GM12872 (cell line): ENCODE results near the gene IL31RA.

Experiments
- TF ChIP-seq, protein P1 (sequence below): IDR thresholded peaks from 3 replicates; pipeline ENCODE4 v1.5.1; 2011; ENCODE audit warnings: low read depth, mild to moderate bottlenecking, low read length, moderate library complexity; ENCODE audit not compliant: insufficient read depth

IL31RA gene

DNA sequence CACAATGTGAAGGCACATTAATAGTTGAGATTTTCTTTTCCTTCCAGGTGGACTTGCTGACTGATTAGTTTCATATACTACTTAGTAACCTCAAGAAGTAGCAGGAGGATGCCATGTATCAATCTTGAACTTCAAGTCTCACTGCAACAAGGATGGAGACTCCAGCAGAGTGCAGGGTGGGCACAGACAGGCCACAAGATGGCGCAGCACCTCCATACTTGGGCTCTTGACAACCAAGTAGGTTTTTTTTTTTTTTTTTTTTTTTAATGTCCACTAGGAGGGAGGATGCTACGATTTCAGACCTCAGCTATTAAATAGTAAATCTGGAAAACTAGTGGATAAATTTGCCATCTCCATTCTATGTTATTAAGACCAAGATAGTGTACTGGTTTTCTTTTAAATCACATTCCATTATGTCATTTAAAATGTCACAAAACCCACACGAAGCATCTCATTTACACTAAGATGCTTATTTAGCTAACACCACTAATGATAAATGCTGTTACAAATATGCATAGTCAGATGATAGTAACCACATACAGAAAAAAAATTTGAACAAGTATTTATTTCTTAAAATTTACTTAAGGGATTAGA is 85.0 kb downstream of the IL31RA start:
- TF ChIP-seq, protein P1, sequence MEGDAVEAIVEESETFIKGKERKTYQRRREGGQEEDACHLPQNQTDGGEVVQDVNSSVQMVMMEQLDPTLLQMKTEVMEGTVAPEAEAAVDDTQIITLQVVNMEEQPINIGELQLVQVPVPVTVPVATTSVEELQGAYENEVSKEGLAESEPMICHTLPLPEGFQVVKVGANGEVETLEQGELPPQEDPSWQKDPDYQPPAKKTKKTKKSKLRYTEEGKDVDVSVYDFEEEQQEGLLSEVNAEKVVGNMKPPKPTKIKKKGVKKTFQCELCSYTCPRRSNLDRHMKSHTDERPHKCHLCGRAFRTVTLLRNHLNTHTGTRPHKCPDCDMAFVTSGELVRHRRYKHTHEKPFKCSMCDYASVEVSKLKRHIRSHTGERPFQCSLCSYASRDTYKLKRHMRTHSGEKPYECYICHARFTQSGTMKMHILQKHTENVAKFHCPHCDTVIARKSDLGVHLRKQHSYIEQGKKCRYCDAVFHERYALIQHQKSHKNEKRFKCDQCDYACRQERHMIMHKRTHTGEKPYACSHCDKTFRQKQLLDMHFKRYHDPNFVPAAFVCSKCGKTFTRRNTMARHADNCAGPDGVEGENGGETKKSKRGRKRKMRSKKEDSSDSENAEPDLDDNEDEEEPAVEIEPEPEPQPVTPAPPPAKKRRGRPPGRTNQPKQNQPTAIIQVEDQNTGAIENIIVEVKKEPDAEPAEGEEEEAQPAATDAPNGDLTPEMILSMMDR, result peak; percentile 83

DNA sequence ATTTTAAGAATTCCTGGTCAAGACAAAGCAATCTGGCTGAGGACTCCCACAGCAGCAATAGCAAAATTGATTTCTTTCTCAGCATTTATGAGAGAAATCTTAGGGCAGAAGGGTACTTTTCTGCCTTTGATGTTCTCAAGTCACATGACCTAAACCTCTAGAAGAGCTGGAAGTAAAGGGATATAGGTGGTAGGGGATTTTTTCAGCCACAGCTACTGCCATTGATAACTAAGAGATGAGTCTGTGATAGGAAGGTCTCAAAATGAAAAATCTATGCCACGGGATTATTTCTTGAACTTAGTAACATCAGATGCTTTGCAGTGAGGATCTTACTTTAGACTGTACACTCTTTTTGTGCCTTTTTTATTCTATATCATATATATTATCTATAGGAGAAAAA is 108.1 kb downstream of the IL31RA start:
- TF ChIP-seq, protein P1, result no peak

DNA sequence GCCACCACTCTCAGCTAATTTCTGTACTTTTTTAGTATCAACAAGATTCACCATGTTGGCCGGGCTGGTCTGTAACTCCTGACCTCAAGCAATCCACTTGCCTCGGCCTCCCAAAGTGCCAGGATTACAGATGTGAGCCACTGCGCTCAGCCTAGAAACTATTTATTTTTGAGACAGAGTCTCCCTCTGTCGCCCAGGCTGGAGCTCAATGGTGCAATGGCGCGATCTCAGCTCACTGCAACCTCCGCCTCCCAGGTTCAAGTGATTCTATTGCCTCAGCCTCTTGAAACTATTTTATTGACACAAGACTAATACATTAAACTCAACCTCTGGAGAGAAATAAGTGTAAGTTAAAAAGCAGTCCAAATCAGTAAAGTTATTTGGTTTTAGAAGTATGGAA is 109.6 kb downstream of the IL31RA start:
- TF ChIP-seq, protein P1, result no peak

DNA sequence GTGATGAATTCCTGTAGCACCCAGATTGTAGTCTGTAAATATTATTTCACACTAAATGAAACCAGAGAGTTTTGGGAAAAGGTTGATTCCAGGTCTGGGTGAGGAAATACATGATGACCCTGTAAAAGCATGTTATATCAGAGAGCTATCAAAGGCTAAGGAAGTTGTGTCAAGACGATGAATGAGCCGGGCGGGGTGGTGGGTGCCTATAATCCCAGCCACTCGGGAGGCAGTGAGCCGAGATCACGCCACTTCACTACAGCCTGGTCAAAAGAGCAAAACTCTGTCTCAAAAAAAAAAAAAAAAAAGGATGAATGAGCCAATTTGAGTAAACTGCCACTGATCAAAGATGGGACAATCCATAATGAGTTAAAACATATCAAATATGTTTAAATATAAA is 114.4 kb downstream of the IL31RA start:
- TF ChIP-seq, protein P1, result no peak

DNA sequence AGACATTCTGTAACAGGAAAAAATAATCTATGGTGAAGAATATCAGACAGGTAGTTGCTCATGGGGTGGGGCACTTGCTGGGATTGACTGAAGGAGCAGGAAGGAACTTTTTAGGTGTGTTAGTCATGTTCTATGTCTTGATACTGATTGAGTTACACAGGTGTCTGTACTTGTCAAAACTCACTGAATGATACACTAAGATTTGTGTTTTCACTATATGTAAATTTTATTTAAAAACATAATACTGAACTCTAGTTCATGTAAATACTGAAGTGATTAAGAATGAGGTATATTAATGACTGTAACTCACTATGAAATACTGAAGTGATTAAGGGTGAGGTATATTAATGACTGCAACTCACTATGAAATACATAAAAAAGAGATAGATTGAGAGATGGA is 115.1 kb downstream of the IL31RA start:
- TF ChIP-seq, protein P1, result no peak

DNA sequence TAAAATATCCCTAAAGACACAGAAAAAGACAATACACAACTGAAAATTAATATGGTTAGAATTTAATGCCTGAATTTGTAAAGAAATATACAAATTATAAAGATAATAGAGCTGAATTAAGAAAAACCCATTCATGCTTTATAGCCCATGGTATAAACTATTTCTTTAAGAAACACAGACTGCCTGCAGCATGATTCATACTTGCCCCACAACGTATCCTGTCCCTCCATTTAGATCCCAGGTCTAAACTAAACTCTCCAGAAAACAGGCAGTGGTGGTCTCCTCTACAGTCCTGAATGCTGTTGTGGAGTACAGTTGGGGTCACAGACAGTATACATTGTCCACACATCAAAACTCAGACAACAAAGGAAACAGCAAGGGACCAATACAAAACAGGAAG is 118.8 kb downstream of the IL31RA start:
- TF ChIP-seq, protein P1, result no peak
